K562 (cell line): ENCODE data around the gene MYCBPAP. TPM values are rescaled to one million over a fixed set of nuclear protein-coding genes. Genes with fewer than 3 reads are reported as not detected.

Experiments used
- ETS2 ChIP-seq: IDR thresholded peaks from 2 replicates; pipeline ENCODE4 v1.6.1; 2016; ENCODE audit warnings: borderline replicate concordance, missing genetic modification characterization, mild to moderate bottlenecking, moderate library complexity, missing compliant biosample characterization; ENCODE audit not compliant: poor library complexity, severe bottlenecking
- EZH2 ChIP-seq: IDR thresholded peaks from 2 replicates; pipeline ENCODE4 v1.6.1; 2012; ENCODE audit warnings: low read depth, mild to moderate bottlenecking, inconsistent platforms, low read length, borderline replicate concordance
- HDAC6 ChIP-seq: IDR thresholded peaks from 2 replicates; pipeline ENCODE4 v1.6.1; 2012; ENCODE audit warnings: low read depth, mild to moderate bottlenecking, control low read depth, inconsistent platforms, low read length, moderate library complexity
- HDGF ChIP-seq: fragments of 450-650 bp; IDR thresholded peaks from 2 replicates; pipeline ENCODE4 v1.6.1; 2016
- HSF4 ChIP-seq: fragments of 250-450 bp; sonication (Bioruptor Pico); IDR thresholded peaks from 2 replicates; pipeline ENCODE4 v2.1.2; 2022; ENCODE audit warnings: mild to moderate bottlenecking, moderate library complexity, borderline replicate concordance
- MEF2D ChIP-seq: conservative IDR thresholded peaks from 2 replicates; pipeline ENCODE4 v1.6.1; 2016; ENCODE audit warnings: low read depth, missing genetic modification characterization, missing compliant biosample characterization
- NR2F6 ChIP-seq: fragments of 450-650 bp; formaldehyde crosslinking; IDR thresholded peaks from 2 replicates; pipeline ENCODE4 v1.4.0; 2020; ENCODE audit warnings: mild to moderate bottlenecking
- PHTF2 ChIP-seq: fragments of 250-450 bp; sonication (Bioruptor Pico); IDR thresholded peaks from 2 replicates; pipeline ENCODE4 v1.5.0; 2021; ENCODE audit warnings: mild to moderate bottlenecking
- POLR3G ChIP-seq: IDR thresholded peaks from 2 replicates; pipeline ENCODE4 v1.6.1; 2011; ENCODE audit not compliant: insufficient read length, insufficient replicate concordance; ENCODE audit errors: extremely low read depth
- RUNX1 ChIP-seq: sonication (generic); IDR thresholded peaks from 2 replicates; pipeline ENCODE4 v1.6.1; 2016; ENCODE audit warnings: antibody characterized with exemption, low read depth
- TBL1XR1 ChIP-seq, 2 experiments: IDR thresholded peaks; 2 replicates each; pipeline ENCODE4 v1.6.1; 2012; ENCODE audit warnings: improper control_type of control experiment in 2 of 2, low read length in 2 of 2, mild to moderate bottlenecking in 1 of 2
- ZNF121 ChIP-seq: sonication (generic); formaldehyde crosslinking; conservative IDR thresholded peaks from 2 replicates; pipeline ENCODE4 v1.8.0; 2022; ENCODE audit warnings: missing genetic modification reagents
- ZNF316 ChIP-seq: fragments of 450-650 bp; IDR thresholded peaks from 2 replicates; pipeline ENCODE4 v1.6.1; 2016
- polyA plus RNA-seq, 8 experiments: library from polyadenylated mRNA; depleted of rRNA in 4 of 8; stranded (reverse) in 5 of 8; unstranded in 3 of 8; fragments of >200 nt; fragmentation: Nextera tagmentation in 2 of 8; fragmentation: Illumina TruSeq in 1 of 8; extraction: Ambion mirVana in 2 of 8; extraction: Trizol in 1 of 8; gene quantifications; 2 replicates each; pipeline versions ENCODE4 v1.2.1 to v1.2.3, GENCODE V29; 2011 to 2014; ENCODE audit warnings: inconsistent platforms in 1 of 8, missing spikeins in 1 of 8
- total RNA-seq, 7 experiments: library from RNA; depleted of rRNA in 6 of 7; stranded (reverse); fragments of >200 nt in 6 of 7; fragmentation: Illumina TruSeq in 2 of 7; extraction: Trizol in 2 of 7; gene quantifications; 2 replicates each; pipeline versions ENCODE4 v1.2.1 to v1.2.3, GENCODE V29; 2011 to 2021; ENCODE audit warnings: low replicate concordance in 1 of 7
- TF ChIP-seq, protein P1 (sequence below), 2 experiments: fragments of 450-650 bp; formaldehyde crosslinking in 1 of 2; IDR thresholded peaks; 2 replicates each; pipeline versions ENCODE4 v1.4.0 to v1.6.1; 2014 to 2020; ENCODE audit warnings: mild to moderate bottlenecking in 2 of 2, borderline replicate concordance in 1 of 2, low read depth in 1 of 2
- TF ChIP-seq, protein P2 (sequence below): fragments of 150-350 bp; conservative IDR thresholded peaks from 2 replicates; pipeline ENCODE4 v1.6.1; 2014; ENCODE audit warnings: low read length
- TF ChIP-seq, protein P3 (sequence below): sonication (generic); formaldehyde crosslinking; IDR thresholded peaks from 2 replicates; pipeline ENCODE4 v1.9.0; 2022; ENCODE audit warnings: mild to moderate bottlenecking, missing genetic modification reagents

The MYCBPAP gene
- total and polyA plus RNA-seq, 9 of the 15 experiments (the other 6 are each of a cell fraction or from before 2014, with no cell fraction given): not detected

DNA sequence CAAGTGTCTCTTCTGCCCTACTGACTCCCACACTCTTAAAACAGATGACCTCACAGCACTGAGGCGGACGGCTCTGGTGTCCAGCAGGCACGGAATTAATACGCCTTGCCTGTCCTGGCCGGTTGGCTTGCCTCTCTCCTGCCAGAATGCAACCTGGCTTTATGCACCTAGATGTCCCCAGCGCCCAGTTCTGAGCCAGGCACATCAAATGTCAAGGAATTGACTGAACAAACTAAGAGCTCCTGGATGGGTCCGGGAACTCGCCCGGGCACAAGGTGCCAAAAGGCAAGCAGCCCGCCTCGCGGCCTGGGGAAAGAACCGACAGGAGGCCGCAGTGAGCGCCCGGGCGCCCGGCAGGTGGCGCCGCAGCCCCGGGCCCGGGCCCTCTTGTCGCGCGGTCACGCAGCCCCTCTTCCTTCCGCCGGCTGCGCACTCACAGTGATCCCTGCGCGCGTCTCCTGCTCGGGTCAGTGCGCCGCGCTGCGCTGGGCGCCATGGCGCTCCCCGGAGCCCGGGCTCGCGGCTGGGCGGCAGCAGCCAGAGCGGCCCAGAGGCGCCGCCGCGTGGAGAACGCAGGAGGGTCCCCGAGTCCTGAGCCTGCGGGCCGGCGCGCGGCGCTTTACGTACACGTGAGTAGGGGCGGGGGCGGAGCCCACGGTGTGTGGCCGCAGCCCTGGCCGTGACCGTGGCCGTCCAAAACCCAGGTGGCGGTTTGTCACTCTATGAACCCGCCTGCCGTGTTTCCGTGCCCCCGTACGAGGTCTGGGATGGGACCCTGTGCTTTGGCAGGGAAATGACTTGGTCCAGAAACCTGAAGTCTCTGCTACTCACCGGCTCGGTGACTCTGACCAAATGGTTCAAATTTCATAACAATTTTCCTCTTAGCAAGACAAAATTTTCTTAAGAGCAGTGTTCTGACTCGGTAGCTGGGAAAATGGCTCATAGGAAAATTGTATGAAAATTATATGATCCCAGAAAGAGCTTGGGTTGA is 29.6 kb upstream of the MYCBPAP start, which contains the start of gene RSAD1 (continued):
- TF ChIP-seq NR2F6 (CRISPR knock-in tag): no peak
- TF ChIP-seq HDAC6: no peak
- no peak for TF ChIP-seq ZNF316
- TF ChIP-seq TBL1XR1 (IDR thresholded peaks at IDR 0.05; ENCODE audit: low read length in 2 of 2): no peak
- TF ChIP-seq, protein P1, sequence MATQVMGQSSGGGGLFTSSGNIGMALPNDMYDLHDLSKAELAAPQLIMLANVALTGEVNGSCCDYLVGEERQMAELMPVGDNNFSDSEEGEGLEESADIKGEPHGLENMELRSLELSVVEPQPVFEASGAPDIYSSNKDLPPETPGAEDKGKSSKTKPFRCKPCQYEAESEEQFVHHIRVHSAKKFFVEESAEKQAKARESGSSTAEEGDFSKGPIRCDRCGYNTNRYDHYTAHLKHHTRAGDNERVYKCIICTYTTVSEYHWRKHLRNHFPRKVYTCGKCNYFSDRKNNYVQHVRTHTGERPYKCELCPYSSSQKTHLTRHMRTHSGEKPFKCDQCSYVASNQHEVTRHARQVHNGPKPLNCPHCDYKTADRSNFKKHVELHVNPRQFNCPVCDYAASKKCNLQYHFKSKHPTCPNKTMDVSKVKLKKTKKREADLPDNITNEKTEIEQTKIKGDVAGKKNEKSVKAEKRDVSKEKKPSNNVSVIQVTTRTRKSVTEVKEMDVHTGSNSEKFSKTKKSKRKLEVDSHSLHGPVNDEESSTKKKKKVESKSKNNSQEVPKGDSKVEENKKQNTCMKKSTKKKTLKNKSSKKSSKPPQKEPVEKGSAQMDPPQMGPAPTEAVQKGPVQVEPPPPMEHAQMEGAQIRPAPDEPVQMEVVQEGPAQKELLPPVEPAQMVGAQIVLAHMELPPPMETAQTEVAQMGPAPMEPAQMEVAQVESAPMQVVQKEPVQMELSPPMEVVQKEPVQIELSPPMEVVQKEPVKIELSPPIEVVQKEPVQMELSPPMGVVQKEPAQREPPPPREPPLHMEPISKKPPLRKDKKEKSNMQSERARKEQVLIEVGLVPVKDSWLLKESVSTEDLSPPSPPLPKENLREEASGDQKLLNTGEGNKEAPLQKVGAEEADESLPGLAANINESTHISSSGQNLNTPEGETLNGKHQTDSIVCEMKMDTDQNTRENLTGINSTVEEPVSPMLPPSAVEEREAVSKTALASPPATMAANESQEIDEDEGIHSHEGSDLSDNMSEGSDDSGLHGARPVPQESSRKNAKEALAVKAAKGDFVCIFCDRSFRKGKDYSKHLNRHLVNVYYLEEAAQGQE (IDR thresholded peaks at IDR 0.05; ENCODE audit: borderline replicate concordance): peak; percentile 84
- TF ChIP-seq, protein P1 (CRISPR knock-in tag; IDR thresholded peaks at IDR 0.05; ENCODE audit: low read depth): no peak; the same call in none of the 2 replicates
- TF ChIP-seq PHTF2 (CRISPR knock-in tag): no peak
- no peak for TF ChIP-seq HSF4
- TF ChIP-seq POLR3G: no peak
- TF ChIP-seq, protein P2, sequence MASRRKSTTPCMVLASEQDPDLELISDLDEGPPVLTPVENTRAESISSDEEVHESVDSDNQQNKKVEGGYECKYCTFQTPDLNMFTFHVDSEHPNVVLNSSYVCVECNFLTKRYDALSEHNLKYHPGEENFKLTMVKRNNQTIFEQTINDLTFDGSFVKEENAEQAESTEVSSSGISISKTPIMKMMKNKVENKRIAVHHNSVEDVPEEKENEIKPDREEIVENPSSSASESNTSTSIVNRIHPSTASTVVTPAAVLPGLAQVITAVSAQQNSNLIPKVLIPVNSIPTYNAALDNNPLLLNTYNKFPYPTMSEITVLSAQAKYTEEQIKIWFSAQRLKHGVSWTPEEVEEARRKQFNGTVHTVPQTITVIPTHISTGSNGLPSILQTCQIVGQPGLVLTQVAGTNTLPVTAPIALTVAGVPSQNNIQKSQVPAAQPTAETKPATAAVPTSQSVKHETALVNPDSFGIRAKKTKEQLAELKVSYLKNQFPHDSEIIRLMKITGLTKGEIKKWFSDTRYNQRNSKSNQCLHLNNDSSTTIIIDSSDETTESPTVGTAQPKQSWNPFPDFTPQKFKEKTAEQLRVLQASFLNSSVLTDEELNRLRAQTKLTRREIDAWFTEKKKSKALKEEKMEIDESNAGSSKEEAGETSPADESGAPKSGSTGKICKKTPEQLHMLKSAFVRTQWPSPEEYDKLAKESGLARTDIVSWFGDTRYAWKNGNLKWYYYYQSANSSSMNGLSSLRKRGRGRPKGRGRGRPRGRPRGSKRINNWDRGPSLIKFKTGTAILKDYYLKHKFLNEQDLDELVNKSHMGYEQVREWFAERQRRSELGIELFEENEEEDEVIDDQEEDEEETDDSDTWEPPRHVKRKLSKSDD: no peak
- TF ChIP-seq ETS2 (tag): no peak
- no peak for TF ChIP-seq EZH2
- TF ChIP-seq, protein P3, sequence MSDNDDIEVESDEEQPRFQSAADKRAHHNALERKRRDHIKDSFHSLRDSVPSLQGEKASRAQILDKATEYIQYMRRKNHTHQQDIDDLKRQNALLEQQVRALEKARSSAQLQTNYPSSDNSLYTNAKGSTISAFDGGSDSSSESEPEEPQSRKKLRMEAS (CRISPR knock-in tag): peak; percentile 94
- no peak; the same call in 1 of the 2 replicates for TF ChIP-seq RUNX1
- no peak for TF ChIP-seq HDGF
- TF ChIP-seq MEF2D: no peak
- TF ChIP-seq ZNF121 (CRISPR knock-in tag): no peak; the same call in 1 of the 2 replicates
